HepG2 (cell line): ENCODE results near the gene ZBTB46. TPM values are rescaled to one million over a fixed set of nuclear protein-coding genes. Genes with fewer than 3 reads are reported as not detected.

ENCODE experiments used
- ARID4A ChIP-seq: sonication (generic); formaldehyde crosslinking; IDR thresholded peaks from 2 replicates; pipeline ENCODE4 v1.5.0; 2020; ENCODE audit warnings: mild to moderate bottlenecking, missing genetic modification reagents, borderline replicate concordance
- ATRX ChIP-seq: sonication (generic); formaldehyde crosslinking; IDR thresholded peaks from 2 replicates; pipeline ENCODE4 v1.4.0; 2020; ENCODE audit warnings: missing genetic modification reagents, borderline replicate concordance
- GMEB1 ChIP-seq: sonication (generic); formaldehyde crosslinking; IDR thresholded peaks from 2 replicates; pipeline ENCODE4 v1.5.1; 2020; ENCODE audit warnings: missing genetic modification reagents, mild to moderate bottlenecking, borderline replicate concordance
- IRF2 ChIP-seq: IDR thresholded peaks from 2 replicates; pipeline ENCODE4 v1.6.1; 2018; ENCODE audit warnings: missing genetic modification reagents, missing compliant biosample characterization
- KDM5A ChIP-seq: fragments of 200-600 bp; sonication (generic); IDR thresholded peaks from 2 replicates; pipeline ENCODE4 v1.7.0; 2018; ENCODE audit warnings: antibody characterized with exemption, mild to moderate bottlenecking, low read length, borderline replicate concordance
- MTF2 ChIP-seq: sonication (generic); formaldehyde crosslinking; IDR thresholded peaks from 2 replicates; pipeline ENCODE4 v1.5.0; 2020; ENCODE audit warnings: missing genetic modification reagents, borderline replicate concordance
- MYC ChIP-seq: sonication (generic); formaldehyde crosslinking; IDR thresholded peaks from 2 replicates; pipeline ENCODE4 v1.9.0; 2021; ENCODE audit warnings: missing genetic modification reagents, borderline replicate concordance
- NAIF1 ChIP-seq: sonication (generic); formaldehyde crosslinking; IDR thresholded peaks from 2 replicates; pipeline ENCODE4 v1.5.0; 2020; ENCODE audit warnings: mild to moderate bottlenecking, missing genetic modification reagents, borderline replicate concordance
- SATB2 ChIP-seq: sonication (generic); formaldehyde crosslinking; IDR thresholded peaks from 2 replicates; pipeline ENCODE4 v1.5.0; 2020; ENCODE audit warnings: missing genetic modification reagents
- ZBTB38 ChIP-seq: sonication (generic); formaldehyde crosslinking; IDR thresholded peaks from 2 replicates; pipeline ENCODE4 v1.5.1; 2020; ENCODE audit warnings: mild to moderate bottlenecking, missing genetic modification reagents
- ZBTB43 ChIP-seq: sonication (generic); formaldehyde crosslinking; conservative IDR thresholded peaks from 2 replicates; pipeline ENCODE4 v1.4.0; 2020; ENCODE audit warnings: missing genetic modification reagents
- ZC3H4 ChIP-seq: sonication (generic); formaldehyde crosslinking; IDR thresholded peaks from 2 replicates; pipeline ENCODE4 v1.4.0; 2020; ENCODE audit warnings: missing genetic modification reagents, borderline replicate concordance
- ZMYM2 ChIP-seq: sonication (generic); formaldehyde crosslinking; IDR thresholded peaks from 2 replicates; pipeline ENCODE4 v1.8.0; 2022; ENCODE audit warnings: mild to moderate bottlenecking, missing genetic modification reagents
- ZNF225 ChIP-seq: sonication (generic); formaldehyde crosslinking; IDR thresholded peaks from 2 replicates; pipeline ENCODE4 v1.4.0; 2020; ENCODE audit warnings: mild to moderate bottlenecking, missing genetic modification reagents
- ZNF329 ChIP-seq: sonication (generic); formaldehyde crosslinking; IDR thresholded peaks from 2 replicates; pipeline ENCODE4 v1.9.0; 2021; ENCODE audit warnings: low read depth, mild to moderate bottlenecking, missing genetic modification reagents
- ZNF460 ChIP-seq: sonication (generic); formaldehyde crosslinking; IDR thresholded peaks from 2 replicates; pipeline ENCODE4 v1.5.1; 2020; ENCODE audit warnings: missing genetic modification reagents, mild to moderate bottlenecking, borderline replicate concordance
- ZNF549 ChIP-seq: sonication (generic); formaldehyde crosslinking; IDR thresholded peaks from 2 replicates; pipeline ENCODE4 v1.5.0; 2020; ENCODE audit warnings: missing genetic modification reagents
- ZNF773 ChIP-seq: sonication (generic); formaldehyde crosslinking; IDR thresholded peaks from 2 replicates; pipeline ENCODE4 v1.4.0; 2020; ENCODE audit warnings: missing genetic modification reagents, borderline replicate concordance
- ZNF891 ChIP-seq: sonication (generic); formaldehyde crosslinking; IDR thresholded peaks from 2 replicates; pipeline ENCODE4 v1.5.0; 2020; ENCODE audit warnings: mild to moderate bottlenecking, missing genetic modification reagents
- ZSCAN9 ChIP-seq: IDR thresholded peaks from 2 replicates; pipeline ENCODE4 v1.6.1; 2016; ENCODE audit warnings: borderline replicate concordance
- ZUFSP ChIP-seq: sonication (generic); formaldehyde crosslinking; IDR thresholded peaks from 2 replicates; pipeline ENCODE4 v1.9.0; 2021; ENCODE audit warnings: missing genetic modification reagents, mild to moderate bottlenecking, borderline replicate concordance
- polyA plus RNA-seq, 8 experiments: library from polyadenylated mRNA; depleted of rRNA in 3 of 8; stranded (reverse) in 7 of 8; unstranded in 1 of 8; fragments of >200 nt; fragmentation: Illumina TruSeq in 4 of 8; extraction: Trizol in 4 of 8; gene quantifications; 2 replicates each; pipeline versions ENCODE4 v1.2.1 to v1.2.3, GENCODE V29; 2011 to 2016; ENCODE audit warnings: low read depth in 4 of 8, missing spikeins in 1 of 8, mixed read lengths in 1 of 8; ENCODE audit not compliant: insufficient read depth in 1 of 8
- total RNA-seq, 5 experiments: library from RNA; depleted of rRNA; stranded (reverse); fragments of >200 nt; fragmentation: Illumina TruSeq; extraction: Trizol; gene quantifications; 2 replicates each; pipeline ENCODE4 v1.2.3, GENCODE V29; 2016; ENCODE audit warnings: low read depth in 1 of 5

The ZBTB46 gene
- total and polyA plus RNA-seq, 2 of the 13 experiments (the other 11 are each of a cell fraction or from before 2014, with no cell fraction given) = 1.6 to 13.5 TPM

- no peak for TF ChIP-seq ZBTB43
- peak; percentile 54; the same call in 1 of the 2 replicates for TF ChIP-seq ARID4A (CRISPR knock-in tag)
- no peak for TF ChIP-seq ZNF225 (CRISPR knock-in tag)
- peak; percentile 43; the same call in 1 of the 2 replicates for TF ChIP-seq ZBTB38 (CRISPR knock-in tag)
- no peak for TF ChIP-seq ZNF773 (CRISPR knock-in tag)
- TF ChIP-seq ZSCAN9 (CRISPR knock-in tag) = no peak
- no peak for TF ChIP-seq GMEB1
- peak; percentile 52; the same call in 1 of the 2 replicates for TF ChIP-seq MYC (CRISPR knock-in tag)
- TF ChIP-seq IRF2 = no peak
- TF ChIP-seq ZC3H4 (CRISPR knock-in tag) = no peak
- no peak for TF ChIP-seq ZNF329 (CRISPR knock-in tag)
- no peak for TF ChIP-seq KDM5A
- TF ChIP-seq SATB2 (CRISPR knock-in tag) = no peak
- TF ChIP-seq ATRX (CRISPR knock-in tag) = no peak
- TF ChIP-seq ZMYM2 = no peak
- no peak for TF ChIP-seq ZNF460 (CRISPR knock-in tag)
- TF ChIP-seq NAIF1 (CRISPR knock-in tag) = no peak
- no peak for TF ChIP-seq MTF2 (CRISPR knock-in tag)
- TF ChIP-seq ZNF891 = no peak
- no peak for TF ChIP-seq ZNF549 (CRISPR knock-in tag)
- TF ChIP-seq ZUFSP = no peak
Observed at GRCh38 chr20:63744574-63745423, 86.3 kb downstream of the ZBTB46 start (continued).
